HG03064 (cell line): ENCODE measurements around the gene STAT4.

Experiments used
- ATAC-seq: cut with Tn5 transposase; IDR thresholded peaks from one replicate; pipeline ENCODE4 v1.9.1; 2021; ENCODE audit warnings: low read depth; ENCODE audit not compliant: unreplicated experiment

Gene STAT4

GRCh38 chr2:191087311-191087710 is 63.5 kb downstream of the STAT4 start:
- ATAC-seq = no peak

GRCh38 chr2:191086706-191087105 is 64.1 kb downstream of the STAT4 start:
- ATAC-seq = no peak

DNA sequence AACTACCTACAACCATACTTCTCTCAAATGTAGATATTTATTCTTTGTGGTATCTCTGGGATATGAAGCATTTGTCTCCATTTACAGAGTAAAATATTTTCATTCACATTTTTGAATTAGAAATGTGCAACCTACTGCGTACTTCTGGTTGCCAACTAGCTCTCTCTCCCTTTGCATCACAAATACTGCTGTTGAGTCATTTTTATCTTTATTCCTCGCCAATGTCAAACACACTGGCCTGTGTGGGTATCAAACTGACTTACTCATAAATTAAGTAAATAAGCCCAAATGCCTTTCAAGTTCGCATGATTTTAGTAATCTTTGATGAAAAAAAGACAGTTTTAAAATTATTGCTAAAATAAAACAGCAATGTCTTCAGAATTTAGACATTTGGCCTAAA is 67.3 kb downstream of the STAT4 start:
- ATAC-seq = no peak

GRCh38 chr2:191082321-191082720 is 68.5 kb downstream of the STAT4 start:
- ATAC-seq = no peak

GRCh38 chr2:191081411-191082155 is 69.2 kb downstream of the STAT4 start:
- ATAC-seq = no peak

GRCh38 chr2:191078165-191078867 is 72.5 kb downstream of the STAT4 start:
- ATAC-seq = no peak

- ATAC-seq = no peak
These were observed 80.5 kb downstream of the STAT4 start for GRCh38 chr2:191070276-191070675.

DNA sequence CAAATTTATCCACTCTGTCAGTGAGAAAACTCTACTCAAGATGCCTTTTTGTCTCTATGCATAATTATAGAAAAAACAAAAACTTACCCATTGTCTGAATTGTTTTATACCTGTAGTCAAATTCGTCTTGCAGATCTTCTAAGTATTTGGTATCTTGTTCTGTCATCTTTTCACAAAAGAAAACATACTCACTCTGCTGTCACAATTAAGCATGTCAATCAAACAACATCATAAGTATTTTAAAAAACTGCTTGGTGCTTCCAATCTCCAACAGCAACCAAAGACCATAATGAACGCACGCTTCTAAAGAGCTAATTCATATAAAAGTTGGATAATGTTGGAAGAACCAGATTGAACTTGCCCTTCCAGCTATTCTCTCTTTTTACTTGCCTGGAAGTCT is 81.2 kb downstream of the STAT4 start:
- no peak for ATAC-seq

GRCh38 chr2:191066919-191067233 is 83.9 kb downstream of the STAT4 start:
- no peak for ATAC-seq

- no peak for ATAC-seq
These were observed 84.4 kb downstream of the STAT4 start for GRCh38 chr2:191066197-191066918.

GRCh38 chr2:191065785-191066184 is 85.0 kb downstream of the STAT4 start:
- no peak for ATAC-seq

DNA sequence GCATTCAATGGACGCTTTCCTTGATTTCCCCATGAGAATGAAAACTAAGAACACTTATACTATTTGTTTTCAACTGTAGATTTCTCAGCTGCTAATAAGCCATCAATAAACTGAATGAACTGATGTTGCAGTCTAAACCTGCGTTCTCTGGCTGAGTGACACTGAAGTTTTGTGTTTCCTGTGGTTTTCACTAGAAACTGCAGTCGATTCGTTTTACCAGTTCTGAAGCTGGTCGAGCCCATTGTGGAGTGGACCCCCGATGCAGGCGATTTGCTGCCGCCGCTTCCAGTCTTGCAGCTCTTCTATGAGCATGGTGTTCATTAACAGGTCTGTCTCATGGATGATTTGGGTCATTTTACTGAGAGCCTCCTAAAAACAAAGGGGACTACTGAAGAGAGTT is 86.2 kb downstream of the STAT4 start:
- ATAC-seq = no peak

DNA sequence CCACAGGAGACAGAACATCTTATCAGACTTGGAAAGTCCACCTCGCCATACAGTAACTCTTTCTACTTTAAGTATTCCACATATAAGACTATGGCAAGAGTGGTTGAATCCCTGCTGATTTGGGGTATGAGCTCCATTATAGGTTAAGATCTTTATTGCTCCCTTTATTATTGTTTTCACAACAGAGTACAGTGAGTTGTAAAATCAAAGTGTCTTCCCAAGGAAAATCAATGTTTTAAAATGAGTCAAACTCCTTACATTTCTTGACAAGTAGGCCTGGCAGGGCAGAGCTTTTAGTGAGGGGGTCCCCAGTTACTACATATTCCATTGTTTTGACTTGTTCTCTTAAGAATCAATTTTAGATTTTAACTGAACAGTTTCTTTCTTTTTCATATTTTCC is 87.2 kb downstream of the STAT4 start:
- ATAC-seq = no peak

- no peak for ATAC-seq
These were observed 89.3 kb downstream of the STAT4 start for GRCh38 chr2:191061381-191061980.

DNA sequence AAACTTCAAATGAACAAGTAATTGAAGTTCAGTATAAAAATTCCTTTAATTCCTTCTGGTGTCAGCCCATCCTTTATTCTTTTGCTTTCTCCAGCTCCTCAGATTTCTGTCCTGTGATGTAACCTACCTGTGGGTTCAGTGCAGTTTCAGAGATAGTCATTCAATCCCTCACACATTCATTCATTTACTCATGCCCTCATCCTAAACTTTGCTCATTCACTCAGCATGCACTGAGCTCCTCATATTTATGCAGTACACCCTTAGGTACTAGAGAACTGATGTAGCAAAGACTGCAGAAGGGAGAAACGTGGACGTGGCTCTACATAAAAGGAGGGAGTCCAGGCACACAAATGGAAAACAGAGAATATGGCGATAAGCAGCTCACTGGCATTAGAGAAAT is 91.5 kb downstream of the STAT4 start:
- no peak for ATAC-seq

- ATAC-seq = no peak
These were observed 94.6 kb downstream of the STAT4 start for GRCh38 chr2:191056228-191056627.

GRCh38 chr2:191053256-191053655 is 97.5 kb downstream of the STAT4 start:
- ATAC-seq = no peak

GRCh38 chr2:191051825-191052778 is 98.7 kb downstream of the STAT4 start:
- ATAC-seq = peak; percentile 42

GRCh38 chr2:191051177-191051576 is 99.6 kb downstream of the STAT4 start:
- ATAC-seq = no peak

GRCh38 chr2:191050640-191050987 is 100.2 kb downstream of the STAT4 start:
- ATAC-seq = no peak
